ENCODE results near the gene TGFB3.

DNA sequence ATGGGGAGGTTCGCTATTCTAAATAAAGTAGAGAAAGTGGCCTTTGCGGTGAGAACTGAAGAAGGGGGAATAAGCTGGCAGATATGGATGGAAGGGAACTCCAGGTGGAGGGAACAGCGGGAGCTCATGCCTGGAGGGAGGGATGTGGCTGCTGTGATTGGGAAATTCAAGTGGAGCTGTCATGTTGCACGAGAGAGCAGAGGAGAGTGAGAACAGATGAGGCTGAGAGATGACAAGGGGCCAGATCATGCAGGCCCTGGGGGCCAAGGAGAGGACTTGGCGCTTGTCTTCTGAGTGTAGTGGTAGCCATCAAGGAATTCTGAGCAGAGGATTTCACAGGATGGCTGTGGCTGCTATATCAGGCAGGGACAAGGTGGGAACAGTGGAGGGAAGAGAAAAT is 35.0 kb downstream of the TGFB3 start:
- TF ChIP-seq CTCF (IDR thresholded peaks at IDR 0.05) (no peak), POLR2A (IDR thresholded peaks at IDR 0.05) (no peak), POLR2AphosphoS5 (IDR thresholded peaks at IDR 0.05) (no peak)
